ENCODE measurements around the gene MAPK7. TPM values are rescaled to one million over a fixed set of nuclear protein-coding genes. Genes with fewer than 3 reads are reported as not detected.

The MAPK7 gene
- total and polyA plus RNA-seq, 9 of the 15 experiments (the other 6 are each of a cell fraction or from before 2014, with no cell fraction given): 0.46 to 7.5 (median 2.5) TPM

GRCh38 chr17:19385521-19385983 lies 7.3 kb downstream of the MAPK7 start:
- CTCF ChIA-PET (ENCODE audit: low intra/inter-chr PET ratio): no interaction called here
- H3K4me2 ChIP-seq (ENCODE audit: insufficient read depth, low read length): no peak overlapping the region
- H3K9ac ChIP-seq (ENCODE audit: insufficient read depth in 1 of 2, low read depth in 2 of 2, low read length in 2 of 2): no peak overlapping the region
- H3K9me3 ChIP-seq (replicated peaks; ENCODE audit: control insufficient read depth, insufficient read depth, low read depth, low read length): no peaks in the 10 kb centered on the region
- no peak for ATAC-seq
- no peaks in the 10 kb centered on the region for H3K79me2 ChIP-seq (ENCODE audit: control insufficient read depth, insufficient read depth, low read length)
- no peak overlapping the region for H3K27ac ChIP-seq (ENCODE audit: extremely low read depth, low read depth, low read length)
- H3K36me3 ChIP-seq (ENCODE audit: control insufficient read depth, insufficient read depth, low read length): peaks cover 9% of the 10 kb centered on the region; the same call in 2 of the 3 replicates
- WGBS (ENCODE audit: insufficient coverage, low coverage, missing lambda C conversion rate): 64% methylated on average over 9 of the region's 9 CpGs
- H3K9me1 ChIP-seq (ENCODE audit: control insufficient read depth, insufficient read depth, low read length): no peaks in the 10 kb centered on the region
- no peak overlapping the region for H2AFZ ChIP-seq (ENCODE audit: low read depth, low read length)
- no peak for DNase-seq (ENCODE audit: extremely low read depth in 1 of 4, low spot score in 3 of 4)
- no peak overlapping the region for H3K4me3 ChIP-seq
- no peaks in the 10 kb centered on the region for H3K27me3 ChIP-seq (ENCODE audit: control insufficient read depth in 2 of 2, insufficient read depth in 2 of 2, low read length in 2 of 2)
- no peaks in the 10 kb centered on the region for H4K20me1 ChIP-seq (replicated peaks; ENCODE audit: control insufficient read depth, insufficient read depth, low read length)
- no TSS peak for BruUV-seq (replicated peaks)
- TF ChIP-seq BCOR (IDR thresholded peaks at IDR 0.05) (no peak), NR2C1 (IDR thresholded peaks at IDR 0.05) (no peak), NR2C1 (tag; IDR thresholded peaks at IDR 0.05) (no peak), ZNF551 (CRISPR knock-in tag; IDR thresholded peaks at IDR 0.05) (no peak), WHSC1 (IDR thresholded peaks at IDR 0.05; ENCODE audit: low read length) (no peak), CHD2 (IDR thresholded peaks at IDR 0.05; ENCODE audit: low read depth, low read length) (no peak)
- TF ChIP-seq, protein P1, sequence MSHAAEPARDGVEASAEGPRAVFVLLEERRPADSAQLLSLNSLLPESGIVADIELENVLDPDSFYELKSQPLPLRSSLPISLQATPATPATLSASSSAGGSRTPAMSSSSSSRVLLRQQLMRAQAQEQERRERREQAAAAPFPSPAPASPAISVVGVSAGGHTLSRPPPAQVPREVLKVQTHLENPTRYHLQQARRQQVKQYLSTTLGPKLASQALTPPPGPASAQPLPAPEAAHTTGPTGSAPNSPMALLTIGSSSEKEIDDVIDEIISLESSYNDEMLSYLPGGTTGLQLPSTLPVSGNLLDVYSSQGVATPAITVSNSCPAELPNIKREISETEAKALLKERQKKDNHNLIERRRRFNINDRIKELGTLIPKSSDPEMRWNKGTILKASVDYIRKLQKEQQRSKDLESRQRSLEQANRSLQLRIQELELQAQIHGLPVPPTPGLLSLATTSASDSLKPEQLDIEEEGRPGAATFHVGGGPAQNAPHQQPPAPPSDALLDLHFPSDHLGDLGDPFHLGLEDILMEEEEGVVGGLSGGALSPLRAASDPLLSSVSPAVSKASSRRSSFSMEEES (CRISPR knock-in tag; IDR thresholded peaks at IDR 0.05): no peak
- POLR2A ChIA-PET: interaction anchor here (1.9 kb wide), 1 partner anchor 8 kb away, joined by 9 read pairs; the partner anchor contains the start of gene MAPK7
- in situ Hi-C loops (cut with MboI) (no loop called here), intact Hi-C loops (cut with micrococcal nuclease) (no loop called here)
- peaks cover 3 to 27% of the 10 kb centered on the region in 2 experiments; a peak in 4 of 5 replicates for H3K4me1 ChIP-seq (replicated peaks in 1 of 2; ENCODE audit: control insufficient read depth in 2 of 2, insufficient read depth in 2 of 2, low read length in 2 of 2)
- FAIRE-seq: no peak

Measured in K562 (cell line).